Stimulated activated CD4-positive, alpha-beta T cell treated with anti-CD3 and anti-CD28 coated beads, Interleukin-2, amount 100 ng/mL, for 48 hours (primary cell): ENCODE results near the gene EPHA10.

Experiments used
- DNase-seq, 2 donors: peaks; one replicate each; pipeline ENCODE4 v3.0.0-alpha.2; 2020

Gene EPHA10

DNA sequence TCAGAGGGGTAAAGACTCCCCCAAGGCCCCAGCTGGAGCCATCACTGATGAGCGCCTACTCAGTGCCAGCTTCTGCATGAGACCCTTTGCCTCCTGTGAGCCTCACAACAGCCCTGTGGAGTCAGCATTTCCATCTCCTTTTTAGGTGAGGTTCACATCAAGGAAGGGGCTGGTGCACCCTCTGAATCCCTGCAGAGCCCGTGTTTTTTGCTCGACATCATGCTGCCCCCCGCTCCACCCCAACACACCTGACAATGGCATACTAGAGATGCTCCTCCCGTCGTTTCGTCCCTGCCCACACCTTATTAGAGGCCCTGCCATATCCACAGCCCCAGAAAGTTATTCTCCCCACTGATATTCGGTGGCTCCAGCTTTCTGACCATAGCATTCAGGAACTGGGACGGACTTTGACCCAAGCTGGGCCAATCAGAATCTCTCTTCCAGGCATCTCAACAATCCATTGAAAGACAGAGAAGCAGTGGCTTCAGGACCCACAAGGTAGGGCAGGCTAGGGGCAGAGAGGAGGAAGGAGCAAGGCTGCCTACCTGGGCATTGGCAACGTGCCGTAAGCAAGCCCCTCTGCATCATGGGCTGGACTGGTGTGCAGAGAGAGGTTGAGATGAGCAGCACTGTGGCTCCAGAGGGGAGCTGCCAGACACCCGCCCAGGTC is 32.7 kb downstream of the EPHA10 start:
- DNase-seq, result no peak

DNA sequence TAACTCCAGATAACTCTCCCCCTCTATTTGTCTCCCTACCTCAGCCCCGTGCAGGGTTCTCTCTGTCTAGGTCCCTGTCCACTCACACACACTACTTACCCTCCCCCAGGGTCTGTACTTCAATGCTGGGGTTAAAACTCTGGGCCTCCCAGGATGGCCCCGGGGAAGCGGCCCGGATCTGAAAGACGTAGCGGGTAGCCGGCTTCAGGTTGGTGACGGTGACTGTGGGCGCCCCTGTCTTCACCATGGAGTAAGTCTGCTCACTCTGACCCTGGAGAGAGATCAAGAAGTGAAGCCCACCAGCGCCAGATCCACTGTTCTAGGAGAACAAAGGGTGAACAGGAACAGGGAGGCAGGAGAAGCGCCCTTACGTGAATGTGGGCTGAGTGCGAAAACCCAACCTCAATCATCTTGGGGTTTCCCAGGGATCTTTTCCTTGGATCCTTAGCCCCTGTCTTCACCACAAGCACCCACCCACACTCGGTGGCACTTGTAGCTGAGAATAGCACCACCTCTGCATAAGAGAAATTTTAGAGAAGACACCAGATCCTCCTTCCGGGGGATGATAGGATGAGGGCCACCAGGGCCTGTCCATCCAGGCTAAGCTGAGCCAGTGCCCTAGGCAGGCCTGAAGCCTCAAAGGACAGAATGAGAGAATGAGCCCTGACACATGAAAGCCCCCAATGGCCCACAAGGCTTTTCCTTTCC is 33.5 kb downstream of the EPHA10 start:
- no peak for DNase-seq

DNA sequence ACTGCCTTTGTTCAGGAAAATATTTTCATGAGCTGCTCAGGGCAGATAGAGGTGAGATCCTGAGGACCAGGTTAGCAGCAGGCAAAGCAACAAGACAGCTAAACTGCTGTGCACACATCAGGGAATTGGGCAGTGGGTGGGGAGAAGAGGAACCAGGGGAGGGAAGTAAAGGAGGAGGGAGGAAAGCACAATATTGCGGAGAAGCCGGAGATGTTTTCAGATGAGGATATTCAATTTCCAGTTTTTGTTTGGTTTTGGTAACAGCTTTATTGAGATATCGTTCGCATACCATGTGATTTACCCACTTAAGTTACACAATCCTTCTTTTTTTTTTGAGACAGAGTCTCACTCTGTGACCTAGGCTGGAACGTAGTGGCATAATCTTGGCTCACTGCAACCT is 34.5 kb downstream of the EPHA10 start:
- DNase-seq, result no peak

DNA sequence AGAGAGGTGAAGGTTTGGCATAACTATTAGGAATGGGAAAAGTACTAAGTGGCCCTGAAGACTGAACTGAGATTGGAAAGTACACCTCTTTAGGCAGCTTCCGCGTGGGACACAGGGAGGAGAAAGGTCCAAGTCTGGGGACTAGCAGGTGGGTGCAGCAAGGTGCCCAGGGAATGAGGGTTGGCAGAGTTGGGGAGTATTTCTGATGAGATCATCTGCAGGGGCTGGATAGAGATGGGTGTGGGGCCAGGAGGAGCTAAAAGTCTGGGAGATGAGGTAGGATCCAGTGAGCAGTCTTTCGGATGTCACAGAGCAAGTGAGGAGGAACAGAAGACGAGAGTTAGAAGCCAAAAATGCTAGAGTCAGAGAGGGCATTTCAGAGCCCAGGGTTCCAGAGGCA is 36.5 kb downstream of the EPHA10 start:
- no peak for DNase-seq

DNA sequence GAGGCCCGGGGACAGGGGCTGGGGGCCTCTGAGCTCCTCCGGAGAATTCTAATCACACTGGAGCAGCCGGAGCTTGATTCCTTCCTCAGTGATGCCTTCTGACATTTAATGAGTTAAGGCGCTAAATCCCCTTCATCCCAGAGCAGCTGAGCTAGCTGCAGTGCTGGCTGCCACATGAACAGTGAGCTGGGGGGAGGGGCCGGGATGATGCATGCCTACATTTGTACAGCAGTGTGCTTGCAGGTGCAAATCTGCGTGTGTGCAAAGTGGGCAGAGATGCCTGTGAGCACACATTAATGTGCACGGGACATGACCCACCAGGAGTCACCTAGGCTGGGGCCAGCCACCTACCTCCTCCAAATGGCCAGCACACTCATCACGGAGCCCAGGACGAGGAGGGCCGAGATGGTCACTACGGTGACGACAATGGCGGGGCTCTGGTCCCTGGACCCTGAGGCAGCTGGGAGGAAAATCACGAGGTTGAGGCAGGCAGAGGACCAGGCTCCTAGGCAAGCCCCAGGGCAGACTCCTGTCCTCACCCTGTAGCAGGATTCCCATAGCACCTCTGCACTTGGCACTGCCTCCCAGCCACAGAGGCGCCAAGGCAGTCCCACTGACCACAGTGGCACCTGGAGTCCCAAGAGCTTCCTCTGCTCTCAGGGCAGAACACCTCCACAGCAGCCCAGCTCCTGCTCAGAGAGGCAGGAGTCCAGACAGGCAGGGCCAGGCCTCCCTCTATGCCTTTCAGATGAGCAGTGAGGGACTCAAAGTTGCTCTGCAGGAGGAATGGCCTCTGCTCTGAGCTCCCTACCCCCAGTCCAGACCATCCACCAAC is 38.0 kb downstream of the EPHA10 start:
- no peak for DNase-seq

DNA sequence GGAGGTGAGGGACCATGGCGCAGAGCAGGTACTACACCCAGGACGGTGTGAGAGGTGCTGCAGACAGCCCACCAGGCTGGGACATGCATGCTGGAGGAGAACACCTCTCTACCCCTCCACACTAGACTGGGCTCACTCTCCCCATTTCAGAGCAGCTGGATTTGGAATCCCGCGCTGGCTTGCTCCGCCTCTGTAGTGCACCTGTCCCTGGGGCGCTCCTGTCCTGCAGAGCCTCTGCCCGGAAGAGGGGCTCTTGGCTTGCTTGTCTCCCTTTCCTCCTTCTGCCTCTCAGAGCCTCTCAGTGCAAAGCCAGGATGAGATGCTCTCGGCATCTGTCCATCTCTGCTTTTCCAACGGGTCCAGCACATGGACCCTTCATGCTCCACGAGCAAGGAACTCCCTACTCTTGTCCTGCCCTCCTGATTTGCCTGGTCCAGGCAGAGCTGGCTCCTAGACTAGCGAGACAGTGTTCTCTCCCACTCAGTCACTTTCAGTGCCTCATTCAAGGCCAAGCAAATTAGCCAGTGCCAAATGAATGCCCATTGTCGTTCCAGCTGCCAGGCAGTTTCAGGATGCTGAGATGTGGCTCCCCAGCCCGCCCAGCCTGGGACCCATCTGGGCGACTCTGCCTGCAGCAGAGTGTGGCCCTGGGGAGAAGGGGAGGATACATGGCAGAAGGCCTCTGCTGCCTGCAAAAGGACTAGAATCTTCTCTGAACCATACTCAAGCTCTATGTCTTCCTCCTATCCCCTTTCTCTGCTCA is 38.9 kb downstream of the EPHA10 start:
- no peak for DNase-seq

DNA sequence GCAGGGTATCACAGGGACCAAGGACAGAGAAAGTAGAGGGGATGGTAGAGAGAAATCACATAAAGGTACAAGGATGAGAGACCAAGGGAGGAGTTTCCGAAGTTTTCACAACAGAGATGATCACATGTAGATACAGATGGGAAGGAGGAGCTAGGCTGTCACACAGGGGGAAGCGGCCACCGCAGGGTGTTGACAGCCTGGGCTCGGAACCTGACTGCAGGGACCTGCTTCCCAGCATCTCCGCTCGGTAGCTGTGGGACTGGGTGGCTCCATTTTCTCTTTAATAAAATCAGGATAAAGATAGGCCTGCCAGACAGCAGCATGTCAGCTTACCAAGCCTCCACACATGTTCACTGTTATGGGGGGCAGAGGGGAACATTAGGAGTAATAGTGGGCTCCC is 40.3 kb downstream of the EPHA10 start:
- DNase-seq, result no peak

DNA sequence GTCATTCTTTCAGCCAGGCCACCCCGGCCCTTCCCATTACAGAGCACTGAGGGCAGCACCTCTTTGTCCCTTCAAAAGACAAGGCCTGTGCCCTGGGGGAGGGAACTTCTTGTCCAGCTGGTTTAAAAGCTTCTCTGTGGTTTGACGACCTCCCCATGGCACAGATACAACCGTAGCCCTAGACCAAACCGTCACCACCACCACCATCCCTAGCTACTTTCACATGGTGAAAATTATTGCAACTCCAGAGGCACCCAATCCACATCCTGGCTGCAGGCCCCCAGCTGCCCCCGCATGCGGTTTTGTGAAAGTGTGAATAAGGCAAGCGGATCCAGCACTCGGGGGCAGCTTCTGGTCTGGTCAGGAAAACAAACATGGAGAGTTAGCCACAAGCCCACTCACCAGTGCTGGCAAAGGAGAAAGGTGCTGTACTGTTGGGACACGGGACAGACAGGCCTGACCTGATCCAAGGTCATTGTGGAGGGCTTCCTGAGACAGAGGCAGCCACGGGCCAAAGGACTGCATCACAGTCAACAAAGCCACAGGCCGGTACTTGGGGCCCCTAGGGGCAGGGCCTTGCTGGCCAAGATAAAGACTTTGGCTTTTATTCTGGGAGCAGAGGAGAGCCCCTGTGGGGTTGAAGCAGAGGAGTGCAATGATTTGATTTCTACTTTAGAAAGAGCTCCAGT is 41.4 kb downstream of the EPHA10 start:
- DNase-seq, result no peak

DNA sequence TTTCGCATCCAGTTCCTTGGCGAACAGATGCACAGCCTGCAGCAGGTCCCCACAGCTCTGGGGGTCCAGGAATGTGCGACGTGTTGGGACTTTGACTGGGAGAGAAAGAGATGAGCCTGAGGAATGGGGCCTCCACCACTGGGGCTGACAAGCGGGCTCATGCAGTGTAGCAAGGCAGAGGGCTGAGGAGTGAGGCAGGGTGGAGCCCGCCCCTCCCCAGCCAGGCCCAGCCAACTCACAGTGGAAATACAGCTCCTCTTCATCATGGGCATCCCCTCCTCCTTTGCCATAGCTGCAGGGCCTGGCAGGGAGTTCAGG is 41.9 kb downstream of the EPHA10 start:
- no peak for DNase-seq

DNA sequence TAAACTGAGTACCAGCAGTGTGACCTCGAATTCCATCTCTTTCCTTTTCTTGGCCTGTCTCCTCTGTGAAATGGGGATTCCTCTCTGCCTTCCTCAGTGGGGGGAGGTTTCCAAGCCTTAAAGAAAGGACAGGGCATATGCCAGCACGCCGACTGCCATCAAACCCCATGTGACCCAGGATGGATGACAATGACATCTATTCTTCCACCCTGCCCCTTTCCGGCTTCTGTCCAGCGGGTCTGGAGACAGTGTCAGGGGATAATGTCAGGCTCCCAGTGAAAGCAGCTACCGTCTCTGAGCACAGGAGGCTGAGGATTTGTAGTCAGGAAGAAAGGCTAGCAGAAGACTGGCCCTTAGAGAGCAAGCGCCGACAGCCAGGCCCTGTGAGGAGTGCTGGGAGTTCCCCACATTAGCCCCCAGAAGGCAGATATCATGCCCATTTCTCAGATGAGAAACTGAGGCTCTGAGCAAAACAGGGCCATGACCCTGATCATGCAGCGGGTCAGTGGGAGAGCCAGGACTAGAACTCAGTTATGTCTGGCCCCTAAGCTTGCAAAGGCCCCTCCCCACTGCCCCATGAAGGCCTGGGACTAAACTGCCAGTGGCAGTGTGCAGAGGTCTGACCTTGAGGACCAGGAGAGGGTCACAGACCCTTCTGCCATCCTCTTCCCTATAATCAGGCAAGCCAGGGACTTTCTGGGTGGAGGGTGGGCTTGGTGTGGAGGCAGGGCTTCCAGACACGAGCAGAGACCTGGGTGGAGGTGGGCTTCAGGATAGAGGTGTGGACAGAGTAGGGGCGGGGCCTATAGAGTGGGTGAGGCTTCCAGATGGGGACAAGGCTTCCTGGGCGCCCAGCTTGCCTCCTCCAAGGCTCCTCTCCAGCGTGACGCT is 42.5 kb downstream of the EPHA10 start:
- no peak for DNase-seq

DNA sequence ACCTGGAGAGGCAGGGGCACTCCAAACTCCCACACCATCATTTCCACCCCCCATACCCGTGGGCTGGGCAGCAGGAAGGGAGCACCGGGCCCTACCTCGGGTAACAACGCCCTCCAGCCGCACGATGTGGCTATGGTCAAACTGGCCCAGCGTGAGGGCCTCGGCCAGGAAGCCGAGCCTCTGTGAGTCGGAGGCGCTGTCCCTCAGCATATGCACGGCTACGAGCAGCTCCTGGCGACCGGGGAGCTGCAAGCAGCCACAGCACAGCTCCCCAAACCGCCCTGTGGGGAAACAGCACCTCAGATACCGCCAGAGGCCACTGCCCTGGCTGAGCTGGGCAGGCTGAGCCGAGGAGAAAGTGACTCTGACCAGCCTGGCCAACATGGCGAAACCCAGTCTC is 43.4 kb downstream of the EPHA10 start:
- DNase-seq, result no peak

DNA sequence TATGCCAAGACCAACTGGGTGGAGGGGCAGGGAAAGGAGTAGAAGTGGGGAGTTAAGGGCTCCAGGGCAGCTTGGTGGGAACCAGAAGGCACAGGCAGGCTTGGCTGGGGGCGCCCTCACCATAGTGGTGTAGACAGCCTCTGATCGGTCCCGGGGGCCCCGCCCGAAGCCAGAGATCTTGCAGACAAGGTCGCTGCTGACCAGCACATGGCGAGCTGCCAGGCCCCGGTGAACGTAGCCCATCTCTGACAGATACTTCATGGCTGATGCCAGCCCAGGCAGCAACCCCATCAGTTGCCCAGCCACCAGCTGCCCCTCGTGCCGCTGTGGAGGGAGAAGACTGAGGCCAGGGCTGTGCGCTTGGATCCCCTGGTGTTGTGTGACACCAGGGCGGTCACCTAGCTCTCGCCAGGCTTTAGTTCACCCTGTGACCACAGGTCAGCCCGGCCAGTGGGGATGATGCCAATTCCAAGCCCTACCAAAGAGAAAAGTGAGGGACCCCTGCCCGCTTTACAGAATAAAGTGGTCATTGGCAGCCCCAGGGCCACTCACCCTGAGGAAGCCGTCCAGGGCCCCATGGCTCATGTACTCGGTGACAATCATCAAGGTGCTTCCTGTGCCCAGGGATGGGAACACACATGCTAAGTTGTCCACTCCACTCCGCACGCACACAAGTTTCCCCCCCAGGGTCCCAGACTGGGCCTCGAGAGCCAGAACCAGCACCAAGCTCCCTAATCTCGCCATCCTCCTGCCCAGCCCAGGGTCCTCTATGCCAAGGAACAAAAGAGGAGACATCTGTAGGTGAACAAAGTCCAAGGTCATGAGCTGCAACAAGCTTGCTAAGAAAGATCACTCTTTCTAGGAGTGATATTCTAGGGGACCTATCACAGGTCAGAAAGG is 44.4 kb downstream of the EPHA10 start:
- DNase-seq, result no peak

DNA sequence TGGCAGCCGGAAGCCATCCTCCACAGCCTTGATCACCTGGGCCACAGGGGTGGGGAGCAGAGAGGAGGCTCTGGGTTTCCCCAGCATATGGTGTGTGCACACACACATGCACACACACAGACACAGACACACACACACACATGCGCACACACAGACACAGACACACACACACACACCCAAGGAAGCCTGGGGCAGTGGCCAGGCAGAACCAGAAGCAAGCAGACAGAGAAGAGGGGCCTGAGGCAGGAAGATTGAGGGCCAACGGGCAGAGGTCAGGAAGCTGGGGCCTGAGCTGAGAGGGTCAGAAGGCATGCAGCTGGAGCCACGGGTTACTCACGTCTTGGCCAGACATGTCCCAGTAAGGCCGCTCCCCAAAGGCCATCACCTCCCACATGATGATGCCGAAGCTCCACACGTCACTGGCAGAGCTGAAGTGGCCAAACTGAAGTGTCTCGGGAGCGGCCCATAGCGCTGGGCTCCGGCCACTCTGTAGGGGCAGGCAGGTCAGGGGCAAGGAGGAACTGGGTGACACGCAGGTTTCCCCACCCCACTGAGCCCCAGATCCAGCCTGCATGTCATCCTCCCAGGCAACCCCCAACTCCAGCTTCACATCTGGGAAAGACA is 45.2 kb downstream of the EPHA10 start:
- DNase-seq, result no peak

DNA sequence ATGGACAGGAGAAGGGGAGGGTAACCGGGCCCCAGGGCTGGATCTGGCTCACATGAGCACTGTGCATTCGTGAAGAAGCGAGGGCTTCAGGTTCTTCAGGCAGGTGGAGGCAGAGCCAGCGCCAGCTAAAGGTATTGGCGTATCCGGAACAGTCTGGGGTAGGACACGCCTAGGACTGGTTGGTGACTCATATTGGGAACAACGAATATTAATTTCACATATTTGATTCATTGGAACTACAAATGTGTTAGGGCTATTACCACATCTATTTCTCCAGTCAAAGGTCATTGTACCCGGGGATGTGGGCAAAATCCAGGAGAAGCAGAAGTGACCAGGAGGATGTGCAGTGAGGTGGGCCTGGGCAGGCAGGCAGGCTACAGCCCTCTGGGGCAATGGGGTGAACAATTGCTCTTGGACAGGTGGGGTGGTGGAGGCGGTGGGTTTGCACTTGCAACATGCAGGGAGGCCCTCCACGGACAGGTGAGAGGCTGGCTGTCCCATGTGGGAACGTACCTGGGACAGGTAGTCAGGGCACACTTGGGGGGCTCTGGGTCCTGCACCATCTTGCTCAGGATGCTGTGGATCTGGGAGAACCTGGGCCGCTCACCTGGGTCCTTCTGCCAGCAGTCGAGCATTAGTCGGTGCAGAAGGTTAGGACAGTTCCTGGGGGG is 45.9 kb downstream of the EPHA10 start:
- DNase-seq, result no peak

DNA sequence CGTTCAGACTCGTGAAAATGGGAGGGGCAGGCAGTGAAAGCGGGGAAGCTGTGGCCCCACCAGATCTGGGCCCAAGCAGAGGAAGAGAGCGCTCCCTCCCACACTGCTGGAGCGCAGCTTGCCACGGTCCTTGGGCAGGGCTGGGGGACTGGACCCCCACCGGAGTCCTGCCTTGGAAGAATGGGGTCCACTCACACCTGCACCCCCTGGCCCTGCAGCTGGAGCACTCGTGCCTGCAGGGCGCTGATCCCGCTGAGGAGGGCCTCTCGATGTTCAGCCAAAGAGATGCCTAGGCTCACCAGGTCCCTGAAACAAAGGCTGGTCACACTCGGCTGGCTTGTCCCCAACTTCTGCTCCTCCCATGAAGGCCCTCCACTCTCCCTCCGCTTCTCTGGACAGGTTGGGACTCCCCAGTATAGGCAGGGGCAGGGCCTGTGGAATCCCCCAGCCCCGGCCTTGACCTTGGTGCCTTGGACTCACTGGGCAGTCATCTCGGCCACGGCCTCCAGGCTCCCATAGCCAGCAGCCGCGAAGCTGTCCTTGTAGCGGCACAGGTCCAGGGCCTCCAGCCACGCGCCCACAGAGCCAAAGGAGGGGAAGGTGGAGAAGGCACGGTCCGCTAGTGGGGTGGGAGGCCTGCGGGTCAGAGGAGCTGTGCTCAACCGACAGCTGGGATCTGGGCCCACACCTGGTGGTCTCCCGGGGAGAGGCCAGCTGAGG is 46.6 kb downstream of the EPHA10 start:
- DNase-seq, result no peak

DNA sequence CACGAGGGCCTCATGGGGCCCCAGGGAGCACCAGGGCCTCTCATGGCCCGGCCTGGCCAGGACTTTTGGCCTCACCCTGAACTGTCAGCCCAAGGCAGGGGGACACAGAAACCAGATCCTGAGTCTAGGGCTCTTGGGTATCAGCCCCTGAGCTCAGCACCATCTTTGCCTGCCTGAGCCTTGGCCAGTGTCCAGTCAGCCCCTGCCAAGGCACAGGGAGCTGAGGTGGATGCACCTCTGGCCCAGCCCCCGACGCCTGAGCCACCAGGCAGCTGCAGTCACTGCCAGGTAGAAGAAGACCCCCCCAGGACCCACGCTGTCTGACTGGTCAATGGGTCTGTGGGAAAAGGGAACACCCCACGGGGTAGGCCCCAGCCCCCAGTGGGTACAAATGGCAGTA is 47.3 kb downstream of the EPHA10 start:
- no peak for DNase-seq

DNA sequence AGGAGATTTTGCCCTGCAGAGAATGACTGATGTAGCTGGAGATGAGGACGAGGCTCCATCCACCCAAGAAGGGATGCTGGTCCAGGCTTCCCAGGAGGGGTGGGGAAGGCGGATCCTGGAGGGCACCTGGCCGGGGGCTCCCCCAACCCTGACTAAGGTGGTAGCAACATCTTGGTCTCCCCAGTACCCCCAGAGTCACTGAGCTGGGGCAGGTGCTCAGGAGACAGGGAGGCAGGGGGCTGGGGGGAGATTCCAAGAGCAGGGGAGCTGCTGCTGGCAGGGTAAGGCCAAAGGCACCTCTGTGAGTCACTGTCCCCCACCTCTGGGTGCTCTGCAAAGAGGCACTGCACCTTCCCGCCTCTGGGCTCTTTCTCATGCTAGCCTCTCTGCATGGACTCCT is 48.6 kb downstream of the EPHA10 start:
- DNase-seq, result no peak

DNA sequence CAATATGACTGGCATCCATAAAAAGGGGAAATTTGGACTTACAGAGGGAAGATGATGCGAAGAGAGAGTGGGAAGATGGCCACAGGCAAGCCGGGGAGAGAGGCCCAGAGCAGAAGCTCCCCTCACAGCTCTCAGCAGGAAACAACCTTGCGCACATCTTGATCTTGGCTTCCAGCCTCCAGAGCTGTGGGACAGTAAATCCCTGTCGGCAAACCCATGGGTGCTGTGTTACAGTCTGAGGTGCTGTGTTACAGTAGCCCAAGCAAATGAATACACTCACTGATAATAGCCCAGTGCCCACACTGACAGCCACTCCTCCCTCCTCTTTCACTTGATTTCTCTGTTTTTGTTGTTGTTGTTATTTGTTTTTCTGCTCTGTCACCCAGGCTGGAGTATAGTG is 50.2 kb downstream of the EPHA10 start:
- no peak for DNase-seq

DNA sequence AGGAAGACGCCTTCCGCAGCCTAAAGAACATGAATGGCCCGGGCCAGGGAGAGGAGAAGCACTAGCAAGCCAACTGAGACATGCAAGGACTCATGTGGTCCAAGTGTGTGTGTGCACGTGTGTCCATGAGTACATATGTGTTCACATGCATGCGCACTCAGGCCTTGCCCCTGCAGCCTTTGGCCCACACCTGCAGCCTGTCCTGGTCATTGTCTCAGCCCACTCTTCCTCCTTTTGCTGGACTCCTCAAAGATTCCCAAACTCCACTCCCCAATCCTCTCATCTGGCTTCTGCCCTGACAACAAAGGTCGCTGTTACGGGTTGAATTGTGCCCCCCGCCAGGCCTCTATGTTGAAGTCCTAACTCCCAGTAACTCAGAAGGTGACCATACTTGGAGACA is 50.7 kb downstream of the EPHA10 start:
- no peak for DNase-seq
